OCI-LY3 (cell line): ENCODE data around the gene BACE2.

ENCODE experiments used
- H2AFZ ChIP-seq: fragments of 200-600, 300-600 bp; shearing (Covaris generic); 2 replicates; pipeline ENCODE4 v1.6.0; 2014; ENCODE audit warnings: antibody characterized with exemption, low read depth, low read length
- H3K27ac ChIP-seq: fragments of 200-600, 300-600 bp; sonication (generic); 2 replicates; pipeline ENCODE4 v1.5.1; 2014; ENCODE audit warnings: mild to moderate bottlenecking, low read length, moderate library complexity, mixed read lengths
- H3K27me3 ChIP-seq: fragments of 200-600, 300-600 bp; sonication (generic); 2 replicates; pipeline ENCODE4 v1.6.1; 2014; ENCODE audit warnings: low read depth, low read length, mixed read lengths
- H3K36me3 ChIP-seq: fragments of 200-600, 300-600 bp; sonication (generic); replicated peaks from 2 replicates; pipeline ENCODE3; 2014; ENCODE audit warnings: low read depth, low read length, mixed read lengths
- H3K4me1 ChIP-seq: fragments of 300-600, 200-600 bp; sonication (generic); 2 replicates; pipeline ENCODE4 v1.6.1; 2014; ENCODE audit warnings: low read length, mixed read lengths
- H3K4me2 ChIP-seq: fragments of 200-600, 300-600 bp; sonication (generic); 2 replicates; pipeline ENCODE4 v1.6.1; 2014; ENCODE audit warnings: low read length, mixed read lengths
- H3K4me3 ChIP-seq: fragments of 300-600, 200-600 bp; sonication (generic); 2 replicates; pipeline ENCODE4 v1.5.1; 2014; ENCODE audit warnings: antibody characterized with exemption, mild to moderate bottlenecking, low read length, moderate library complexity
- H3K79me2 ChIP-seq: fragments of 300-600, 200-600 bp; shearing (Covaris generic); 2 replicates; pipeline ENCODE4 v1.6.1; 2014; ENCODE audit warnings: mild to moderate bottlenecking, low read length, mixed read lengths
- H3K9ac ChIP-seq: fragments of 300-600, 200-600 bp; shearing (Covaris generic); 2 replicates; pipeline ENCODE4 v1.6.0; 2014; ENCODE audit warnings: mild to moderate bottlenecking, low read length, moderate library complexity
- H3K9me3 ChIP-seq: fragments of 200-600, 300-600 bp; shearing (Covaris generic); 2 replicates; pipeline ENCODE4 v1.6.1; 2014; ENCODE audit warnings: low read length, mixed read lengths; ENCODE audit not compliant: insufficient read depth
- H4K20me1 ChIP-seq: fragments of 200-600, 300-600 bp; sonication (generic); 2 replicates; pipeline ENCODE4 v1.6.1; 2016; ENCODE audit warnings: low read length, mixed read lengths; ENCODE audit not compliant: insufficient read depth
- EZH2phosphoT487 ChIP-seq: fragments of 200-600 bp; shearing (Covaris generic); IDR thresholded peaks from 2 replicates; pipeline ENCODE4 v1.6.1; 2018; ENCODE audit warnings: antibody characterized with exemption, mixed run types, low read depth
- TF ChIP-seq, protein P1 (sequence below): fragments of 200-600, 300-600 bp; sonication (generic); IDR thresholded peaks from 2 replicates; pipeline ENCODE4 v1.5.1; 2014; ENCODE audit warnings: antibody characterized with exemption, low read length, low read depth

Gene BACE2

DNA sequence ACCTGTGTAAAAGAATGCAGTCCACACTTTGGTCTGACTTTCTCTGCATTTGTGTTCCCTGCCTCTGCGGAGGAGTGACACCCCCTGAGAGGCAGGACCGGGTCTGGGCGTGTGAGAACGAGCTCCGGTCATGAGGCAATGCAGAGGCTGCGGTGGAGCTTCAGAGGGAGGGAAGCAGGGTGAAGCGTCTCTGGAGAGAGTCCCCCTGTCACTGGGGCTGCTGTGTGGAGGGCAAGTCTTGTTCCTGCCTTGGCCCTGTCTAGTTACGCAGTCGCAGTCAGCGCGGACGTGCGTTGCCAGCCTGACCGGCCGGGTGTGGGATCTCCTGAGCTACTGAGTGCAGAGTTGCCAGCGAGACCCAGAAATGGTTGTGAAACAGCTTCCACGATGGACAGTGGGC is 48.5 kb downstream of the BACE2 start:
- H4K20me1 ChIP-seq: no peaks in the 10 kb centered on the region
- no peaks in the 10 kb centered on the region for H3K36me3 ChIP-seq
- no peak overlapping the region for H3K4me3 ChIP-seq
- H3K4me2 ChIP-seq: no peak overlapping the region
- TF ChIP-seq EZH2phosphoT487: no peak
- TF ChIP-seq, protein P1, sequence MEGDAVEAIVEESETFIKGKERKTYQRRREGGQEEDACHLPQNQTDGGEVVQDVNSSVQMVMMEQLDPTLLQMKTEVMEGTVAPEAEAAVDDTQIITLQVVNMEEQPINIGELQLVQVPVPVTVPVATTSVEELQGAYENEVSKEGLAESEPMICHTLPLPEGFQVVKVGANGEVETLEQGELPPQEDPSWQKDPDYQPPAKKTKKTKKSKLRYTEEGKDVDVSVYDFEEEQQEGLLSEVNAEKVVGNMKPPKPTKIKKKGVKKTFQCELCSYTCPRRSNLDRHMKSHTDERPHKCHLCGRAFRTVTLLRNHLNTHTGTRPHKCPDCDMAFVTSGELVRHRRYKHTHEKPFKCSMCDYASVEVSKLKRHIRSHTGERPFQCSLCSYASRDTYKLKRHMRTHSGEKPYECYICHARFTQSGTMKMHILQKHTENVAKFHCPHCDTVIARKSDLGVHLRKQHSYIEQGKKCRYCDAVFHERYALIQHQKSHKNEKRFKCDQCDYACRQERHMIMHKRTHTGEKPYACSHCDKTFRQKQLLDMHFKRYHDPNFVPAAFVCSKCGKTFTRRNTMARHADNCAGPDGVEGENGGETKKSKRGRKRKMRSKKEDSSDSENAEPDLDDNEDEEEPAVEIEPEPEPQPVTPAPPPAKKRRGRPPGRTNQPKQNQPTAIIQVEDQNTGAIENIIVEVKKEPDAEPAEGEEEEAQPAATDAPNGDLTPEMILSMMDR: no peak
- H2AFZ ChIP-seq: no peak overlapping the region
- no peak overlapping the region for H3K27ac ChIP-seq
- peaks cover 6% of the 10 kb centered on the region; the same call in 1 of the 2 replicates for H3K27me3 ChIP-seq
- no peaks in the 10 kb centered on the region for H3K4me1 ChIP-seq
- no peak overlapping the region for H3K9ac ChIP-seq
- no peaks in the 10 kb centered on the region for H3K9me3 ChIP-seq
- H3K79me2 ChIP-seq: no peaks in the 10 kb centered on the region

DNA sequence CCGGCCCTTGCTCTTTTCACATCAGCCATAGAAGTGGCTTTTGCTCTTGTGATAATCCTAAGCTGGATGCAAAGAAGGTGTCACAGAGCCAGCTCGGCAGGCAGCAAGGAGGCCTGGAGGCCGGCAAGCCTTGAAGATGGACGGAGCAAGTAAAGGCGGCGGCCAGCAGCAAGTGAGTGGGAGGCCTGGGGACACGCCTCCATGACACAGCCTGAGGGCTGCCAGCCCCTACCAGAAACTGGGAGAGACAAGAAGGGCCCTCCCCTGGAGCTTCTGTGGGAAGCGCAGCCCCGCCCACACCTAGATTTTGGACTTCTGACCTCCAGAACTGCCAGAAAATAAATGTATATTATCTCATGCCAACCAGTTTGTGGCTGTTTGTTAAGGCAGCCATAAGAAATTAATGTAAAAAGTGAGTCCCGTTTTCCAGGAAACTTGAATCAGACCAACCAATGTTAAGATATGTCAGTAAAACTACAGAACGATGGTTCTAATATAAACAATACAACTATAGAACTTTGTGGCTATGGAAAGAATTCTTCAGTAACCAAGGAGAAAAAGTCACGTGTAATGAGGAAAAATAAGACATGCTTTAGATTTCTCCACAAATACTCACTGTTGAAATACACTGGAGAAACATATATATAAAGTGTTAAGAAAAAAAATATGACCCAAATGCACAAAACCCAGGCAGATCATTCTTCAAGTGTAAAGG is 49.9 kb downstream of the BACE2 start:
- Histone ChIP-seq H3K4me3 (no peak overlapping the region), H3K9me3 (no peaks in the 10 kb centered on the region), H3K79me2 (no peaks in the 10 kb centered on the region), H3K27ac (no peak overlapping the region), H4K20me1 (no peaks in the 10 kb centered on the region), H3K4me1 (no peaks in the 10 kb centered on the region), H2AFZ (no peak overlapping the region), H3K4me2 (no peak overlapping the region), H3K9ac (no peak overlapping the region), H3K36me3 (no peaks in the 10 kb centered on the region), H3K27me3 (no peaks in the 10 kb centered on the region)
- TF ChIP-seq, protein P1: no peak
- TF ChIP-seq EZH2phosphoT487: no peak

DNA sequence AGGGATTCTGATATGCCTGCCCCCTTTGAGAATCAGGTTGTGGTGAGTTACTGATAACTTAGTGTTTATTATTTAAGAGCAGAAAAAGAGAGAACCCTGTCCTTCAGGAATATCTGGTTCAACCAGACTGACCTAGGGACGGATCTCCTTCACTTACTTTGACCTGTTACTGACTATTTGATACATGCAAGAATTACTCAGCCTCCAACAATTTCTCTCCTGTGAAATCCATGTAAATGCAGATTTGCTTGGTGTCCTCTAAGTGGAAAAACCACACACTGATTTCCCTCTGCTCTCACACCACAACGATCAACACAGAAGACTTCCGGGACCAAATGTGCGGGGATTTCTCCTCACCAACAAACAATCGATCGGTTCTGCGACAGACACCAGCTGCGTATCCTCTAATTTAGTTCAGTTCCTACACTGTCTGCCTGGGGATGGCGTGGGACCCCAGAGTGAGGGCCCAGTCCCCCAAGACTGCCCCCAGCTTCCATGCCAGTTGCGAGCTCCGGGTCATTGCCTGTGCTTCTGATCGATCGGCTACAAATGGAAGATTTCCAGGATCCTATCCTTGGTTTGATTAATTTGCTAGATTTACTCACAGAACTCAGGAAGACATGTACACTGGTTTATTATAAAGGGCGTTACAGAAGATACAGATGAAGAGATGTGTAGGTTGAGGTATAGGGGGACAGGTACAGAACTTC is 51.7 kb downstream of the BACE2 start:
- Histone ChIP-seq H3K9ac (no peak overlapping the region), H3K27me3 (no peaks in the 10 kb centered on the region), H3K9me3 (no peaks in the 10 kb centered on the region), H2AFZ (no peak overlapping the region), H3K4me3 (no peak overlapping the region), H3K27ac (no peak overlapping the region), H3K4me2 (no peak overlapping the region), H4K20me1 (no peaks in the 10 kb centered on the region), H3K79me2 (no peaks in the 10 kb centered on the region), H3K4me1 (no peaks in the 10 kb centered on the region), H3K36me3 (no peaks in the 10 kb centered on the region)
- TF ChIP-seq, protein P1: no peak
- TF ChIP-seq EZH2phosphoT487: no peak

DNA sequence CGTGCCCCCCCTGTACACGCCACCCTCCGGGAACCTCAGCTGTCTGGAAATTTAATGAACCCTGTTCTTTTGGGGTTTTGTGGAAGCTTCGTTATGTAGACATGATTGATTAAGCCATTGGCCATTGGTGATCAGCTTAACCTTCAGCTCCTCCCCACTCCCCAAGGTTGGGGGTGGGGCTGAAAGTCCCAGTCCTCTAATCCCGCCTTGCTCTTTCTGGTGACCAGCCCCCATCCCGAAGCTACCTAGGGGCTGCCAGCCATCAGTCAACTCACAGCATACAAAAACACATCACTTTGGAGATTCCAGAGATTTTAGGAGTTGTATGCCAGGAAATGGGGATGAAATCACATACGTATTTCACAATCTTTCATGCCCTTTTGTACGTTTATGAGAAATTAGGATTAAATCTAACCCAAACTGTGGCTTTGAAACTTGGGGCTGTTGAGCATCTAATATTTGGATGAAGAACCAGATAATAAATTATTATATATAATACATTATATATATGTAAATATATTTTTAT is 52.3 kb downstream of the BACE2 start:
- no peaks in the 10 kb centered on the region for H3K79me2 ChIP-seq
- H4K20me1 ChIP-seq: no peaks in the 10 kb centered on the region
- H3K36me3 ChIP-seq: no peaks in the 10 kb centered on the region
- no peak overlapping the region for H3K4me2 ChIP-seq
- H3K9me3 ChIP-seq: no peaks in the 10 kb centered on the region
- no peaks in the 10 kb centered on the region for H3K27me3 ChIP-seq
- no peak overlapping the region for H3K27ac ChIP-seq
- no peak overlapping the region for H3K4me3 ChIP-seq
- no peak overlapping the region for H3K9ac ChIP-seq
- no peak overlapping the region for H2AFZ ChIP-seq
- TF ChIP-seq, protein P1: no peak
- no peak for TF ChIP-seq EZH2phosphoT487
- no peaks in the 10 kb centered on the region for H3K4me1 ChIP-seq
